Liver (tissue), 9 donors: ENCODE measurements around the gene FRMD7. TPM values are rescaled to one million over a fixed set of nuclear protein-coding genes. Genes with fewer than 3 reads are reported as not detected.

Experiments
- DNase-seq: peaks from one replicate; pipeline ENCODE4 v3.0.0-alpha.2; 2017; ENCODE audit warnings: low spot score
- H3K27ac ChIP-seq, 2 donors: one replicate each; pipeline ENCODE4 v1.7.0; 2013; ENCODE audit warnings: inconsistent platforms in 2 of 2, low read length in 2 of 2, control low read depth in 1 of 2, low read depth in 1 of 2, mild to moderate bottlenecking in 1 of 2
- H3K27me3 ChIP-seq, 4 donors: one replicate each; pipeline versions ENCODE4 v1.6.1 to v1.7.0; 2013; ENCODE audit warnings: low read length in 3 of 4, inconsistent platforms in 1 of 4, mild to moderate bottlenecking in 1 of 4, moderate library complexity in 1 of 4; ENCODE audit not compliant: control insufficient read depth in 4 of 4, insufficient read depth in 4 of 4
- H3K36me3 ChIP-seq, 4 donors: one replicate each; pipeline versions ENCODE4 v1.6.1 to v1.7.0; 2013; ENCODE audit warnings: low read length in 3 of 4, mild to moderate bottlenecking in 3 of 4, low read depth in 1 of 4, moderate library complexity in 1 of 4; ENCODE audit not compliant: control insufficient read depth in 4 of 4, insufficient read depth in 3 of 4
- H3K4me1 ChIP-seq, 4 donors: one replicate each; pipeline versions ENCODE4 v1.6.1 to v1.7.0; 2013; ENCODE audit warnings: low read length in 3 of 4, mild to moderate bottlenecking in 3 of 4, moderate library complexity in 1 of 4; ENCODE audit not compliant: control insufficient read depth in 4 of 4, insufficient read depth in 4 of 4
- H3K4me3 ChIP-seq, 3 donors: one replicate each; pipeline versions ENCODE4 v1.6.1 to v1.7.0; 2013; ENCODE audit warnings: low read length in 3 of 3, control low read depth in 1 of 3, low read depth in 1 of 3, mild to moderate bottlenecking in 1 of 3
- H3K9ac ChIP-seq, 2 donors: one replicate each; pipeline ENCODE4 v1.7.0; 2013; ENCODE audit warnings: low read length in 2 of 2, mild to moderate bottlenecking in 2 of 2, moderate library complexity in 2 of 2, control low read depth in 1 of 2, low read depth in 1 of 2
- H3K9me3 ChIP-seq, 4 donors: one replicate each; pipeline versions ENCODE4 v1.6.1 to v1.7.0; 2013; ENCODE audit warnings: low read length in 3 of 4; ENCODE audit not compliant: control insufficient read depth in 4 of 4
- ATF3 ChIP-seq: IDR thresholded peaks from 2 replicates; pipeline ENCODE4 v1.6.1; 2016; ENCODE audit warnings: antibody characterized with exemption
- CTCF ChIP-seq: fragments of 150-350 bp; IDR thresholded peaks from 2 replicates; pipeline ENCODE4 v1.5.1; 2017; ENCODE audit warnings: improper control_type of control experiment, low read depth, low read length; ENCODE audit not compliant: missing input control
- EGR1 ChIP-seq, 2 donors: IDR thresholded peaks; 2 replicates each; pipeline ENCODE4 v1.6.1; 2016 to 2018; ENCODE audit warnings: antibody characterized with exemption in 2 of 2, low read depth in 2 of 2
- FOXA1 ChIP-seq: IDR thresholded peaks from 2 replicates; pipeline ENCODE4 v1.6.1; 2016; ENCODE audit warnings: antibody characterized with exemption
- FOXA2 ChIP-seq: IDR thresholded peaks from 2 replicates; pipeline ENCODE4 v1.6.1; 2016; ENCODE audit warnings: antibody characterized with exemption
- GABPA ChIP-seq, 2 donors: IDR thresholded peaks in 1 of 2; conservative IDR thresholded peaks in 1 of 2; 2 replicates each; pipeline ENCODE4 v1.6.1; 2016; ENCODE audit warnings: antibody characterized with exemption in 2 of 2, mild to moderate bottlenecking in 1 of 2, moderate library complexity in 1 of 2
- HNF4G ChIP-seq: IDR thresholded peaks from 2 replicates; pipeline ENCODE4 v1.6.1; 2016; ENCODE audit warnings: antibody characterized with exemption
- JUND ChIP-seq, 2 donors: IDR thresholded peaks; 2 replicates each; pipeline ENCODE4 v1.6.1; 2016; ENCODE audit warnings: antibody characterized with exemption in 2 of 2
- MAX ChIP-seq: IDR thresholded peaks from 2 replicates; pipeline ENCODE4 v1.6.1; 2016; ENCODE audit warnings: antibody characterized with exemption
- NR2F2 ChIP-seq: IDR thresholded peaks from 2 replicates; pipeline ENCODE4 v1.6.1; 2016; ENCODE audit warnings: antibody characterized with exemption
- REST ChIP-seq: IDR thresholded peaks from 2 replicates; pipeline ENCODE4 v1.6.1; 2016; ENCODE audit warnings: antibody characterized with exemption, mild to moderate bottlenecking
- RXRA ChIP-seq, 2 donors: IDR thresholded peaks; 2 replicates each; pipeline ENCODE4 v1.6.1; 2017 to 2018; ENCODE audit warnings: antibody characterized with exemption in 2 of 2, mild to moderate bottlenecking in 1 of 2
- SP1 ChIP-seq: IDR thresholded peaks from 2 replicates; pipeline ENCODE4 v1.6.1; 2018; ENCODE audit warnings: antibody characterized with exemption, mild to moderate bottlenecking
- TAF1 ChIP-seq: conservative IDR thresholded peaks from 2 replicates; pipeline ENCODE4 v1.6.1; 2016; ENCODE audit warnings: antibody characterized with exemption, mild to moderate bottlenecking
- YY1 ChIP-seq: IDR thresholded peaks from 2 replicates; pipeline ENCODE4 v1.6.1; 2016; ENCODE audit warnings: antibody characterized with exemption, mild to moderate bottlenecking
- ZBTB33 ChIP-seq: IDR thresholded peaks from 2 replicates; pipeline ENCODE4 v1.6.1; 2016; ENCODE audit warnings: antibody characterized with exemption
- WGBS: extraction: QIAGEN DNeasy Blood & Tissue Kit; methylation state at CpG from one replicate; pipeline ENCODE4 v1.1.7; 2013; 5-methylcytosine and 5-hydroxymethylcytosine counted together
- polyA plus RNA-seq, 2 donors: library from polyadenylated mRNA; stranded (reverse) in 1 of 2; unstranded in 1 of 2; fragments of 200-250 nt in 1 of 2; fragments of >200 nt in 1 of 2; fragmentation: Nextera tagmentation in 1 of 2; extraction: Ambion mirVana in 1 of 2; gene quantifications; one replicate each; pipeline versions ENCODE4 v1.2.1 to v1.2.3, GENCODE V29; 2013 to 2015
- total RNA-seq, 2 donors: library from RNA; depleted of rRNA; stranded (reverse); fragments of >200 nt; gene quantifications; one replicate each; pipeline ENCODE4 v1.2.3, GENCODE V29; 2014
- donor health status: healthy.
- donor health status: healthy.
- donor health status: healthy.
- donor health status: healthy.
- donor health status: healthy.

Gene FRMD7
- under 1 TPM in 1 of 2 donors, not detected in 1; 0.08 TPM for total RNA-seq
- polyA plus RNA-seq, result under 1 TPM; 0.03 to 0.14 TPM

GRCh38 chrX:132127743-132128142 is at the start of gene FRMD7:
FRMD7 (minus strand) TSS chrX:132128020; CDS start chrX:132127844, 176 bp downstream.
- no peak within 1 kb of the TSS for H3K9ac ChIP-seq
- H3K4me1 ChIP-seq, result peaks cover 0 to 5% (median under 1%) of the 10 kb centered on the region in 4 donors
- H3K27ac ChIP-seq, result no peak within 1 kb of the TSS
- DNase-seq, result no peak
- no peaks in the 10 kb centered on the region for H3K36me3 ChIP-seq
- no peak within 1 kb of the TSS for H3K4me3 ChIP-seq
- 13% methylated on average over 5 of the region's 5 CpGs for WGBS
- H3K27me3 ChIP-seq, result peaks cover 0 to 3% (median 0%) of the 10 kb centered on the region in 4 donors
- H3K9me3 ChIP-seq, result no peaks in the 10 kb centered on the region
- no peak for TF ChIP-seq ATF3
- no peak for TF ChIP-seq RXRA (IDR thresholded peaks at IDR 0.05)
- TF ChIP-seq REST, result no peak
- TF ChIP-seq FOXA2, result no peak
- no peak for TF ChIP-seq FOXA1
- no peak for TF ChIP-seq JUND (IDR thresholded peaks at IDR 0.05)
- no peak for TF ChIP-seq TAF1
- TF ChIP-seq MAX, result no peak
- TF ChIP-seq CTCF, result no peak
- TF ChIP-seq HNF4G, result no peak
- no peak for TF ChIP-seq SP1
- TF ChIP-seq YY1, result no peak
- TF ChIP-seq NR2F2, result no peak

GRCh38 chrX:132173647-132174046 is 45.8 kb upstream of the FRMD7 start:
- DNase-seq, result no peak
- H3K36me3 ChIP-seq, result no peaks in the 10 kb centered on the region
- no peaks in the 10 kb centered on the region for H3K9me3 ChIP-seq
- H3K4me1 ChIP-seq, result peaks cover 0 to 33% (median 17%) of the 10 kb centered on the region in 4 donors
- 96% methylated on average over 1 of the region's 1 CpG for WGBS
- H3K27ac ChIP-seq, result no peak overlapping the region
- H3K27me3 ChIP-seq, result no peaks in the 10 kb centered on the region
- H3K9ac ChIP-seq, result no peak overlapping the region
- H3K4me3 ChIP-seq, result no peak overlapping the region
- TF ChIP-seq SP1 (no peak), YY1 (no peak), RXRA (IDR thresholded peaks at IDR 0.05) (no peak), TAF1 (no peak), ZBTB33 (no peak), ATF3 (no peak), REST (no peak), HNF4G (no peak), FOXA1 (no peak), MAX (no peak), EGR1 (IDR thresholded peaks at IDR 0.05; ENCODE audit: low read depth in 2 of 2) (no peak), GABPA (IDR thresholded peaks at IDR 0.05 in 1 of 2, conservative IDR thresholded peaks at IDR 0.05 in 1 of 2) (no peak), CTCF (no peak), NR2F2 (no peak)
